Endodermal cell (in vitro differentiated cells): Measurements from ENCODE around the gene MAPK8. TPM values are rescaled to one million over a fixed set of nuclear protein-coding genes. Genes with fewer than 3 reads are reported as not detected.

ENCODE experiments used
- DNase-seq: peaks from one replicate; pipeline ENCODE4 v3.0.0-alpha.2; 2017
- H3K27ac ChIP-seq: 2 replicates; pipeline ENCODE4 v1.5.1; 2013; ENCODE audit warnings: mild to moderate bottlenecking, low read depth, low read length, moderate library complexity
- H3K27me3 ChIP-seq: 2 replicates; pipeline ENCODE4 v1.6.1; 2013; ENCODE audit warnings: mild to moderate bottlenecking, low read length, moderate library complexity; ENCODE audit not compliant: insufficient read depth, control insufficient read depth, poor library complexity, severe bottlenecking
- H3K36me3 ChIP-seq: 2 replicates; pipeline ENCODE4 v1.7.0; 2013; ENCODE audit warnings: mild to moderate bottlenecking, low read length, moderate library complexity; ENCODE audit not compliant: control insufficient read depth, insufficient read depth
- H3K4me1 ChIP-seq: one replicate; pipeline ENCODE4 v1.7.0; 2013; ENCODE audit warnings: low read length; ENCODE audit not compliant: control insufficient read depth, insufficient read depth
- H3K4me3 ChIP-seq: 2 replicates; pipeline ENCODE4 v1.5.1; 2013; ENCODE audit warnings: mild to moderate bottlenecking, low read length, moderate library complexity
- H3K9ac ChIP-seq: 2 replicates; pipeline ENCODE4 v1.6.1; 2013; ENCODE audit warnings: mild to moderate bottlenecking, low read length, moderate library complexity; ENCODE audit not compliant: poor library complexity, severe bottlenecking; ENCODE audit errors: extremely low read depth
- H3K9me3 ChIP-seq: 2 replicates; pipeline ENCODE4 v1.6.1; 2013; ENCODE audit warnings: mild to moderate bottlenecking, low read length, moderate library complexity; ENCODE audit not compliant: control insufficient read depth
- H3K27ac Mint-ChIP-seq: 2 replicates; pipeline ENCODE4 v1.8.0; 2020; ENCODE audit warnings: mixed read lengths
- H3K27me3 Mint-ChIP-seq: 2 replicates; pipeline ENCODE4 v1.8.0; 2021; ENCODE audit warnings: mild to moderate bottlenecking, mixed read lengths; ENCODE audit not compliant: insufficient read depth
- H3K36me3 Mint-ChIP-seq: 2 replicates; pipeline ENCODE4 v1.8.0; 2020; ENCODE audit warnings: low read depth, mixed read lengths
- H3K4me1 Mint-ChIP-seq: 2 replicates; pipeline ENCODE4 v1.8.0; 2020; ENCODE audit warnings: mixed read lengths
- H3K4me3 Mint-ChIP-seq: 2 replicates; pipeline ENCODE4 v1.8.0; 2020; ENCODE audit warnings: mild to moderate bottlenecking, moderate library complexity, mixed read lengths
- H3K9me3 Mint-ChIP-seq: 2 replicates; pipeline ENCODE4 v1.8.0; 2020; ENCODE audit warnings: mild to moderate bottlenecking, mixed read lengths
- CTCF ChIP-seq: fragments of 200-600 bp; sonication (generic); conservative IDR thresholded peaks from 2 replicates; pipeline ENCODE4 v1.5.0; 2021; ENCODE audit warnings: antibody characterized with exemption, mild to moderate bottlenecking
- WGBS, 2 experiments: methylation state at CpG; one replicate each; pipeline versions ENCODE4 v1.1.5 to v1.1.7; 2013; ENCODE audit warnings: missing lambda C conversion rate in 2 of 2, mixed read lengths in 1 of 2; ENCODE audit not compliant: insufficient coverage in 1 of 2, insufficient read length in 1 of 2; 5-methylcytosine and 5-hydroxymethylcytosine counted together
- total RNA-seq, 2 donors: library from RNA; stranded (reverse); fragmentation: NEBNext Ultra II Directional in 1 of 2; extraction: Animal tissue kit (Norgen Biotek cat#: 25700) in 1 of 2; gene quantifications; 2 replicates in 1 of 2; 3 replicates in 1 of 2; pipeline ENCODE4 v1.2.1, GENCODE V29; 2021

MAPK8 gene
- total RNA-seq, 2 donors from 2014 or later, result 84.2 to 146 TPM

GRCh38 chr10:48332166-48332870 is 25.8 kb downstream of the MAPK8 start:
- Mint-ChIP-seq H3K36me3 (peaks cover 52% of the 10 kb centered on the region), H3K9me3 (peaks cover 31% of the 10 kb centered on the region), H3K27ac (no peak overlapping the region), H3K27me3 (no peaks in the 10 kb centered on the region), H3K4me3 (no peak overlapping the region), H3K4me1 (peaks cover 2% of the 10 kb centered on the region)
- no peaks in the 10 kb centered on the region for H3K4me1 ChIP-seq
- DNase-seq, result no peak
- no peaks in the 10 kb centered on the region for H3K27me3 ChIP-seq
- WGBS, 2 experiments, result 96 to 100% methylated on average over 4 to 5 of the region's 5 CpGs
- no peak for TF ChIP-seq CTCF
- H3K9ac ChIP-seq, result no peak overlapping the region
- no peak overlapping the region for H3K27ac ChIP-seq
- peak overlapping the region; percentile 12 for H3K4me3 ChIP-seq
- peaks cover 30% of the 10 kb centered on the region for H3K9me3 ChIP-seq
- peaks cover 42% of the 10 kb centered on the region for H3K36me3 ChIP-seq

GRCh38 chr10:48332871-48333216 is 26.4 kb downstream of the MAPK8 start:
- Histone ChIP-seq H3K27ac (no peak overlapping the region), H3K9ac (no peak overlapping the region), H3K27me3 (no peaks in the 10 kb centered on the region), H3K9me3 (peaks cover 30% of the 10 kb centered on the region), H3K4me3 (no peak overlapping the region), H3K4me1 (no peaks in the 10 kb centered on the region), H3K36me3 (peaks cover 42% of the 10 kb centered on the region)
- TF ChIP-seq CTCF, result no peak
- Mint-ChIP-seq H3K4me1 (peaks cover under 1% of the 10 kb centered on the region), H3K27me3 (no peaks in the 10 kb centered on the region), H3K9me3 (peaks cover 31% of the 10 kb centered on the region), H3K36me3 (peaks cover 52% of the 10 kb centered on the region), H3K27ac (no peak overlapping the region), H3K4me3 (no peak overlapping the region)
- no peak for DNase-seq
- 100% methylated on average over 1 of the region's 1 CpG; no CpG with 5 or more reads in 1 of the 2 experiments for WGBS, 2 experiments

GRCh38 chr10:48333856-48334255 is 27.4 kb downstream of the MAPK8 start:
- H3K36me3 ChIP-seq, result peaks cover 42% of the 10 kb centered on the region
- no peaks in the 10 kb centered on the region for H3K27me3 ChIP-seq
- no peak overlapping the region for H3K27ac ChIP-seq
- no peak overlapping the region for H3K9ac ChIP-seq
- Mint-ChIP-seq H3K36me3 (peaks cover 50% of the 10 kb centered on the region), H3K4me3 (no peak overlapping the region), H3K9me3 (peaks cover 31% of the 10 kb centered on the region), H3K4me1 (no peaks in the 10 kb centered on the region), H3K27me3 (no peaks in the 10 kb centered on the region), H3K27ac (no peak overlapping the region)
- no peak for DNase-seq
- 83 to 92% methylated on average over 2 to 6 of the region's 6 CpGs for WGBS, 2 experiments
- H3K4me1 ChIP-seq, result no peaks in the 10 kb centered on the region
- peaks cover 30% of the 10 kb centered on the region for H3K9me3 ChIP-seq
- no peak for TF ChIP-seq CTCF
- H3K4me3 ChIP-seq, result no peak overlapping the region
